ENCODE results near the gene ARHGAP35.
"Not testable (repeated sequence)": the region's sequence is repeated elsewhere in the genome, so short reads cannot be mapped to it uniquely, and the experiment has no call there.

Gene ARHGAP35

DNA sequence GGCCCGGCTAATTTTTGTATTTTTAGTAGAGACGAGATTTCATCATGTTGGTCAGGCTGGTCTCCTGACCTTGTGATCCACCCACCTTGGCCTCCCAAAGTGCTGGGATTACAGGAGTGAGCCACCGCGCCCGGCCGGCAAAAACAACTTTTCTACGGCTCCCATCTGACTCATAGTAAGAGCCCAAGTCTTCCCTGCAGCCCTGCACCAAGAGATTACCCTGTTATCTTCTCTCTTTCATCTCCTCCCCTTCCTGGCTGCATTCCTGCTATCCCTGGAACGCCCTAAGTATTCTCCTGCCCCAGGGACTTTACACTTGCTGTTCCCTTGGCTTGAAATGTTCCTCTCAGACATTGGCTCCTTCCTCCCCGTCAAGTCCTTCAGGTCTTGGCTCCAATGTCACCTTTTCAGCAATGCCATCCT is 16.7 kb upstream of the ARHGAP35 start:
- no peak for DNase-seq (ENCODE audit: low read depth)

DNA sequence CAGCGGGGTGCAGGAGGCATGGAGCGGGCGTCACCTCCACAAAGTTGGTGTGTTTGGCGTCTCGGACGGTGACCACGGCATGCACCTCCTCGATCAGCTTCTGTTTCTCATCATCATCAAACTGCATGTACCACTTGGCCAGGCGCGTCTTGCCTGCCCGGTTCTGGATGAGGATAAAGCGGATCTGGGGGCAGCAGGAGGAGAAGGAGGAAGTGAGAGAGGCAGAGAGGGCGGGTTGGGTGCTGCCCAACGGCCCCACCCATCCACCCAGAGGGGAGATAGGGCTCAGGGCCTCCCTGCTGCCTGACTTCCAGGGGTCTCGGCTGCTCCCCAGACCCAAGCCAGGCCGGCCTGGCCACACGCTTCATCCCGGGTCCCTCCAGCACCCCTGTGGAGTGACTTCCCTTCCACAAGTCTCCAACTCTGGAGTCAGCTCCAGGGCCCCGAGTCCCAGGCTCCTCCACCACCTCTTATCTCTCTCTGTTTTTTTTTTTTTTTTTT is 14.8 kb upstream of the ARHGAP35 start:
- DNase-seq (ENCODE audit: low read depth): no peak

DNA sequence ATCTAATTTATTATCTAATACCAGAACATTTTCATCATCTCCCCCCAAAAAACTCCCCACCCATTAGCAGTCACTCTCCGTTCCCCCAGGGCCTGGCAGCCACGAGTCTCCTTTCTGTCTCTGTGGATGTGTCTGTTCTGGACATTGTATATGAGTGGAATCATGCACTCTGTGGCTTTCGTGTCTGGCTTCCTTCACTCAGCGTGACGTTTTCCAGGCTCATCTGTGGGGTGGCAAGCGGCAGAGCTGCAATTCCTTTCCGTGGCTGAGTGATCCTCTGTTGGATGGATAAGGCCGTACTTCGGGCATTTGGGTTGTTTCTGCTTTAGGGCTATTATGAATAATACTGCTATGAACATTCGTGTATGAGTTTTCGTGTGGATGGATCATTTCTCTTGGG is 13.3 kb upstream of the ARHGAP35 start:
- DNase-seq (ENCODE audit: low read depth): no peak

GRCh38 chr19:46848389-46848788 is 12.4 kb upstream of the ARHGAP35 start:
- no peak for DNase-seq (ENCODE audit: low read depth)

GRCh38 chr19:46849610-46850009 is 11.2 kb upstream of the ARHGAP35 start:
- no peak for DNase-seq (ENCODE audit: low read depth)

DNA sequence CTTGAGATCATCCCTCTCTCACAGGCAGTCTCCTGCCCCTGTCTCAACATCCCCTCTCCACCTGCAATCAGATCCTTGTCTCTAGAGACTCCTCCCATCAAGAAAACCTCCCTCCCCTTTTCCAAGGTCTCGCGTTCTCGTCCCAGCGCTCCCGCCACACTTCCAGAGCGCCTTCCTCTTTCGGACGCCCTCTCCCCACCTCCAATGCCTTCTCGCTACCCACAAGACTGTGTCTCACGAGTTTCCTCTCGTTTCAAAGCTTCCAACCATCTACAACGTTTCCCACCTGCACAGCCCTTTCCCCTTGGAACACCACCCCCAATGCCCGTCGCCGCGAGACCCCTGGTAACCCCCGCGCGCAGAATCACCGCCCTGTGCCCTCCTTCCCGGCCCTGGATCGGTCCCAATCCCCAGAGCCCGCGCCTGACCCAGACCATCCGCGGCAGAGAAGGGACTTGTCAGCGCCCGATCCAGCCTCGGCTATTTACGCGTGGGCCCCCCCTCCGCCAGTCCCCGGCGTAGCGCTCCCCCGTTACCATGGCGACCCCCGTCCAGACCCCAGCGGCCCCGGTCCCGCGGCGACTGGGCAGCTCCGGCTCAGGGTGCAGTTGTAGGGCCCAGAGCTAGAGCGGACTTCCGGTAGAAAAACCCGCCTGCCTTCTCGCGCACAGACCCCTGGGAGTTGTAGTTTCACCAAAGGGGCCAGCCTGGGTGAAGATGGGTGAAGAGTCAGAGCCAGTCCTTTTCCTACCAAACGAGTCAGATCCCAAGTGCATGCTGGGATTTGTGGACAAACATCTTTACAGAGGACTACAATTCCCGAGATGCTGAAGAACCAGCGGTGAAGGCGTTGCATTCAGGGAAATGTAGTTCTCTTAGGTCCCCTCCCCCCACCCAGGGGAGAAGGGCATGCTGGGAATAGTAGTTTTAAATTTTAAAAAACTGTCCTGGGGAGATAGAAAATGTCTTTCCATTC is 10.3 kb upstream of the ARHGAP35 start, which contains the start of gene AP2S1:
AP2S1 (minus strand) TSS at position 619 of the 976 bp plus-strand sequence; CDS start at position 539, 80 bp downstream.
- DNase-seq (ENCODE audit: low read depth): peak; percentile 91

DNA sequence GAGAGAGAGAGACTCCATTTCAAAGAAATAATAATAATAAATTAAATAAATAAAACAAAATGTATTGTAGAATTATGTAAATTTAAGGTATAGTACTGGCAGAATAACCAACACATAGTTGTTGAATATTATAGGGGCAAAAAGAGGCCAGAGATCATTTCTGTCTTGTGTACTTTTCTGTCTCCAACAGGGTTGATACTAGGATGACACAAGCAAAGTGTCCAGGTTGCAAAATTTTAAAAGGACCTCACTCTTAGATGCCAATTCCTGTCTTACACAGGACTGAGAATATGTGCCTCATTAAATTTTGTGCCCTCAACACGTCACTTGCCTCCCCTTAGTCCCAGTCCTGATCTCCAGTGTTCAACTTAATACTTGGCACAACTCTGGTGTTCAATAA is 8.0 kb upstream of the ARHGAP35 start:
- no peak for DNase-seq (ENCODE audit: low read depth)

- not testable (repeated sequence) for DNase-seq (ENCODE audit: low read depth)
These were observed 6.1 kb upstream of the ARHGAP35 start for GRCh38 chr19:46854698-46855097.

DNA sequence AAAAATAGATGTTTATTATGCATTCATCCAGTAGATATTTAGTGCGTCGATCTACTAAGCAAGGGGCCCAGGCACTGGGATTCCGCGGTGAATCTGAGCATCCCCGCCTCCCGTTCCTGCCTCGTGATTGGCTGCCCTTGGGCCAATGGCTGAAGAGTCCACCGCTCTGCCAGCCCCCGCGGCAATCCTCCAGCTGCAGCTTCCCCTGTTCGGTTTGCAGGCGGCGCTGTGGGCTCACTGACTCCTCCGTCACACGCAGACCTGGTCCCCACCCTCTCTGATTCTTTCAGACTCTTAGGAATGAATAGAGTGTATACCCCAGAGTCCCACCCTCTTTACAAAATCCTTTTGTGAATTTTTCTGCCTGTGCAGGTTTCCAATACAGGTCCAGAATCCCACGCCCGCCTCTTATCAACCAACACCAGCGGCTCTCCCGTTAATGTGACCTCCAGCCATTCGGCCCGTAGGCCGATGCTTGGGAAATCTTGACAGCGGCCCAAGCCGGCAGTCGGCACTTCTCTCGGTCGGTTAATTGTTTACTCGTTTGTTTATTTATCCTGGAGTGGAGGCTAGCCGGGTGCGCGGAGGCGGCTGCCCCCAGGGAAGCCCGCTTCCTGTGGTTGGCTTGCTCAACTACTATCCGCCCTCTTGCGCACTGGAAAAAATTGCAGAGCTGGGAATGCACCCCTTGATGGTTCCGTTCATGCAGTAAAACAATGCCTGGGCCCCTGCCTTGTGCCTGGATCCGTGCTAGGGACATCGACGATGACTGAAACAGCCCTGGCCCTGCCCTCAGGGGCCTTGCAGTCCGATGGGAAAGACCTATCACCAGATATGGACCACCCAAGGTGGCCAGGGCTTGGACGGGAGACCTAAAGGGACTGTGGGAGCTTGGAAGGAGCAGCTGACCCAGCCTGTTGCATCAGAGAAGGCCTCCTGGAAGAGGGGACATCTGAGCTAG is 4.5 kb upstream of the ARHGAP35 start:
- DNase-seq (ENCODE audit: low read depth): peak; percentile 89

- DNase-seq (ENCODE audit: low read depth): no peak
These were observed 1.1 kb upstream of the ARHGAP35 start for GRCh38 chr19:46859637-46860124.

DNA sequence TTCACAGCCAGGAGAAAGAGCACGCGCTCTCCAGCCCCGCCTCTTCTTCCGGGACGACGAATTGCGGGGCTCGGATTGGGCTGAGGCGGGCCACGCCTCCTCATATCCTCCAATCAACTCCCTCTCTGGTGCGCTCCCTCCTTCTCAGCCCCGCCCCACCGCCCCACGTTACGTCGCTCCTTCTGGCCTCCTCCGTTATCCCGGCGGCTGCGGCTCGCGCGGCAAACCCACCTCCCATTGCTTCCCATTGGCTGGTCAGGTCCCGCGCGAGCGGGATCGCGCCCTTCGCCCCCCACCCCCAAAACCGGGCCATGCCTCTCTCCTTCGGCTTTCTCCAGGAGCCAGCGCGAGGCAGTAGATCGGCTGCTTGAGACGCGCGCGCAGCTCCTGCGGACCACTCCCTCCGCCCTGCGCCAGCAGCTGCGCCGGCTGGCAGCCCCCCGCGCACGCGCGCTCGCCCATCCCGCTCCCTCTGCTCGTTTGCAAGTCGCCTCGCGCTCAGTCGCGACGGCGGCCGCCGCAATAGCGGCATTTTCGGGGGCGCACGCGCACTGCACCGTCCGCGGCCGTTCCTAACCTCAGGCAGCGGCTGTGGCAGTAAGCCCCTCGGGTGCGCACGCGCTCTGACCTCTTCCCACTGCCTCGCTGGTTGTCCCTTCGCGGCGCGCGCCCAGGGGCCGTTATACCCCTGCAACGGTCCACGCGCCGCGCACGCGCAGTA is 512 bp upstream of the ARHGAP35 start:
- peak; percentile 92 for DNase-seq (ENCODE audit: low read depth)

- no peak for DNase-seq (ENCODE audit: low read depth)
These were observed 1.1 kb downstream of the ARHGAP35 start for GRCh38 chr19:46861691-46862502.

DNA sequence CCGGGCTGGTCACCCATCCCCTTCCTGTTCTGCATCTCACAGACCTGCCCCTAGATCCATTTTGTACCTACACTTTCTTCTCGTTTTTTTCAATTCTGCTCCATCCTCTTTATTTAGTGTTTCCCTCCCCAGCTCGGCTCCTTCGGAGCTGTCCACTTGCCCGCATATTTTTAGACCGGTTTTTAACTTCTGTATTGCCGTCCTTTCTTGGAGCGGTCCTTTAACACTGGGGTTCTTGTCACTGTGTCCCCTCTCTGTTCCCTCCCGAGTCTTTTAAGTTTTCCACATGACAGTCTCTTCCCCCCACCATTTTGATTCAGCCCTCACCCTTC is 1.7 kb downstream of the ARHGAP35 start:
- no peak for DNase-seq (ENCODE audit: low read depth)

GRCh38 chr19:46862974-46863632 is 2.3 kb downstream of the ARHGAP35 start:
- DNase-seq (ENCODE audit: low read depth): no peak

- no peak for DNase-seq (ENCODE audit: low read depth)
These were observed 3.2 kb downstream of the ARHGAP35 start for GRCh38 chr19:46863818-46864629.

DNA sequence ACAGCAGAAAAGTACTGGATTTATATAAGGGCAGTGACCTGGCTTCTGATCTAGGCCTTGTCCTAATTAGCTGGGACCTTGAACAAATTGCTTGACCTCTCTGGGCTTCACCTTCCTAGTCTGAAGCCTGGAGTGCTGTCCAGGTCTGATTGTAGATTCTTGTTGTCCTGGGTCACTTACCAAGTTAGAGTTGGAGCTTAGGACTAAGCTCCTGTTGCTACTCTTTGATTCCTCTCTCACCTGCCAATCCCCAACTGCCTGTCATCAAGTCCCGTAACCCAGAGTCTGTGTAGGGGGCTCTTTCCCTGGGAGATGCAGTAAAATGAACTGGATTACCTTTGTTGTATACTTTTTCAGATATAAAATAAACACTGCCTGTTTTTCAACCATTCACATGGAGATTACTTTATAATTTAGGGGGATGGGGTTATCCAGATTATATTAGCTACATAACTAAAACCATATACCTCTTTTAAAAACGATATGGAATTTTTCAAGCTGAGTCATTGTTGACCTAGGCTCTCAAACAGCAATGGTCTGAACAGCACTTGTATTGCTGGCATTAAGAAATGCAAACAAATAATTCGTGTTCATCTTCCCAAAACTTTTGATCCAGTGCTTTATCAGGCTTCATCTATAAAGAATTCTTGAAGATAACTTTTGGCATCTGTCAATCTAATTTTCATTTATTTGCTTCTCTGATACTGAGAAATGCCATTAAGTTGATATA is 5.8 kb downstream of the ARHGAP35 start:
- no peak for DNase-seq (ENCODE audit: low read depth)

- no peak for DNase-seq (ENCODE audit: low read depth)
These were observed 6.4 kb downstream of the ARHGAP35 start for GRCh38 chr19:46867170-46867569.

DNA sequence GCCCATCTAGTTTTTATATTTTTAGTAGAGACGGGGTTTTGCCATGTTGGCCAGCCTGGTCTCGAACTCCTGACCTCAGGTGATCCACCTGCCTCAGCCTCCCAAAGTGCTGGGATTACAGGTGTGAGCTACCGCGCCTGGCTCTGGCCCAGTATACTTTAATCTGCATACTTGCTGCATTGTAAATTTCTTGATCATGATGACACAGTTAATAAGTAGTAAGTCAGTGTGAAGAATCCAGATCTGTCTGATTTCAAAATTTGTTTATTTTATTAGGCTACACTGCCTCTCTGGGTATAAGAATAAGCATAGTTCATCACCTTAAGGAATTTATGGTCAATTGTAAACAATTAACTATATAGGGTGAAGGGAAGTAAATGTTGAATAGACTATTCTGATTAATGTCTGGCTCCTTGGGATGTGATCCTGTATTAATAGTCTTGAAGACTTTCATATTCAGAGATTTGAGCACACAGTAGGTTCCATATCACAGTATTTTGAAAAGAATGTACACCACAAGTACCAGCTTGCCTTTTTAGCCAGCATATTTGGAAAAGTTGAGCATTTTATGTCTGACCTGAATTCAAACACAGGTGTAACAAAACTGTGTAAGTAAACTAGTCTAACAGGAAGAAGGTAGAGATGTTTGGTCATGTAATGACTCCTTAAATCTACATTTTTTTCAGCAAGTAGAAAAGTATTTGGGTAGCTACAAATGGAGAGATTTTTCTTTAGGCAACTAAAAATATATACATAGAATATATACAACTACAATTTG is 7.4 kb downstream of the ARHGAP35 start:
- no peak for DNase-seq (ENCODE audit: low read depth)

All from T follicular helper cell (primary cell).